ENCODE data around the gene PARD3. TPM values are rescaled to one million over a fixed set of nuclear protein-coding genes. Genes with fewer than 3 reads are reported as not detected.
"Not testable (repeated sequence)": the region's sequence is repeated elsewhere in the genome, so short reads cannot be mapped to it uniquely, and the experiment has no call there.

Gene PARD3
- polyA plus RNA-seq, 6 donors from 2014 or later = 0.05 to 0.36 (median 0.16) TPM; not detected in 3

- DNase-seq (no peak), ATAC-seq (ENCODE audit: low read depth in 2 of 2) (no peak)
- H3K4me3 Mint-ChIP-seq = peak overlapping the region in 1 of 8 donors; percentile 31
- H3K9me3 Mint-ChIP-seq = peaks cover 1 to 18% (median 7%) of the 10 kb centered on the region in 7 donors
- no peaks in the 10 kb centered on the region for H3K4me1 Mint-ChIP-seq
- H3K27ac Mint-ChIP-seq = no peak overlapping the region
- no peaks in the 10 kb centered on the region for H3K27me3 Mint-ChIP-seq
- H3K36me3 Mint-ChIP-seq = no peaks in the 10 kb centered on the region
These were observed 741.0 kb downstream of the PARD3 start for GRCh38 chr10:34074051-34074450.

- H3K9me3 Mint-ChIP-seq = peaks cover 6 to 39% (median 15%) of the 10 kb centered on the region in 7 donors
- not testable (repeated sequence) for H3K27me3 Mint-ChIP-seq; H3K36me3 Mint-ChIP-seq; H3K4me1 Mint-ChIP-seq; H3K27ac Mint-ChIP-seq; ATAC-seq (ENCODE audit: low read depth in 2 of 2); H3K4me3 Mint-ChIP-seq; DNase-seq
These were observed 747.4 kb downstream of the PARD3 start for GRCh38 chr10:34067741-34068140.

GRCh38 chr10:34063592-34063991 is 751.5 kb downstream of the PARD3 start:
- H3K9me3 Mint-ChIP-seq = peaks cover 9 to 37% (median 16%) of the 10 kb centered on the region in 7 donors
- H3K36me3 Mint-ChIP-seq = no peaks in the 10 kb centered on the region
- H3K27ac Mint-ChIP-seq = no peak overlapping the region
- DNase-seq = no peak
- no peaks in the 10 kb centered on the region for H3K4me1 Mint-ChIP-seq
- no peak overlapping the region for H3K4me3 Mint-ChIP-seq
- ATAC-seq (ENCODE audit: low read depth in 2 of 2) = no peak
- no peaks in the 10 kb centered on the region for H3K27me3 Mint-ChIP-seq

- ATAC-seq (ENCODE audit: low read depth in 2 of 2) (no peak), DNase-seq (no peak)
- Mint-ChIP-seq H3K4me1 (no peaks in the 10 kb centered on the region), H3K27ac (no peak overlapping the region), H3K9me3 (peaks cover 9 to 36% (median 16%) of the 10 kb centered on the region in 7 donors), H3K4me3 (no peak overlapping the region), H3K27me3 (no peaks in the 10 kb centered on the region), H3K36me3 (no peaks in the 10 kb centered on the region)
These were observed 753.3 kb downstream of the PARD3 start for GRCh38 chr10:34061841-34062240.

All from naive B cell (primary cell).